Erythroblast (primary cell): ENCODE data around the gene TMEM156.

Source experiments
- GATA1 ChIP-seq: IDR thresholded peaks from 2 replicates; pipeline ENCODE4 v1.6.1; 2011; ENCODE audit warnings: low read depth, mild to moderate bottlenecking, control low read depth, low read length, moderate library complexity
- POLR2A ChIP-seq: IDR thresholded peaks from 2 replicates; pipeline ENCODE4 v1.6.1; 2011; ENCODE audit warnings: mild to moderate bottlenecking, low read length

DNA sequence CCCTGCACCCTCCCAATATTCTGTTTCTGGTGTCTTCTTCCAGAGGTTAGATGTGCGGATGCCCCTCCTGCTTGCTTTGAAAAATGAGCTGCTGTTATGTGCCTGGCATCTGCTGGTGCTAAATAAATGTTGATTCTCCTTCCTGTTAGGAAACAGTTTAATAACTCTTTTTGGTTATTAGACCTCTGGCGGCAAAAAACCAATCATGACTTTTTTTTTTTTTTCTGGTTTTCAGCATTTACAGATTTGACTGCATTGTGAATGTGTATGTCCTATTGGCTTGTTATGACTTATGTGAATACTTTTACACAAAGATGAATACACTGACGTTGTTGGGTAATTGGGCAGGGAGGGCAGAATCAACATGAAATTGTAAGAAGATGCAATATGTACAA is 13.6 kb upstream of the TMEM156 start:
- TF ChIP-seq POLR2A (no peak), GATA1 (no peak)
